Measurements from ENCODE around the gene ZAR1. TPM values are rescaled to one million over a fixed set of nuclear protein-coding genes. Genes with fewer than 3 reads are reported as not detected.

ZAR1 gene
- total RNA-seq, 1 experiment from 2014 or later = not detected

DNA sequence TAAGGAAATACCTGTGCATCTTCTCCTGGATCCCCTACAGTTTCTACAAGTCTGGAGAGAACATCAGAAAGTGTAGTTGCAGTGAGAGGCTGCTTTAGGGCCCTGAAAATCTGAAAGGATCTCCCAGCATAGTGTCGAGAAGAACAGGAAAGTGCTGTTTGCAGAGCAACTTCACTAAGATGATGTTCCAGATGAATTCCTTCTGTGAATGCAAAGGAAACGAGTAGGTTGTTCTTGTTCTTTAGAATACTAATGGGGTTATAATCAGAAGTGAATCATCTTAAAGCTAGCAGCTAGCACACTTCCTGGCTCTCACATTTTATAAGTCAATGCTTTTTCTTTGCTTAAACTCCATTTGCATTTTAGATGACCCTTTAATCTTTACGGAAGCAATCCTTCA is 53.7 kb downstream of the ZAR1 start:
- no peaks in the 10 kb centered on the region for H3K79me2 ChIP-seq (ENCODE audit: low read depth)
- no peaks in the 10 kb centered on the region for H3K27me3 ChIP-seq (ENCODE audit: insufficient read depth, low read depth)
- H3K36me3 ChIP-seq (ENCODE audit: low read depth) = no peaks in the 10 kb centered on the region; the same call in 1 of the 2 replicates
- no peak overlapping the region for H3K4me3 ChIP-seq
- no peak for TF ChIP-seq CTCF (conservative IDR thresholded peaks at IDR 0.05)
- TF ChIP-seq EZH2 (IDR thresholded peaks at IDR 0.05; ENCODE audit: low read depth) = no peak
- H3K9me3 ChIP-seq (ENCODE audit: insufficient read depth, low read depth) = no peaks in the 10 kb centered on the region
- BruUV-seq (replicated peaks) = no TSS peak
- no peaks in the 10 kb centered on the region for H3F3A ChIP-seq (ENCODE audit: insufficient read depth, low read depth)
- no peaks in the 10 kb centered on the region for H4K20me1 ChIP-seq (ENCODE audit: insufficient read depth)
- ChIA-PET POLR2A (ENCODE audit: unreplicated experiment) (no interaction called here), CTCF (no interaction called here)
- intact Hi-C loops (cut with micrococcal nuclease; ENCODE audit: unreplicated experiment) = loop anchor here (10.0 kb wide), 1 partner anchor 99 kb away; no protein-coding TSS in a partner anchor
- no peaks in the 10 kb centered on the region for H3K4me1 ChIP-seq (replicated peaks; ENCODE audit: insufficient read depth)
- no peak for DNase-seq
- no peak overlapping the region for H3K27ac ChIP-seq
- H3K9me2 ChIP-seq (ENCODE audit: insufficient read depth) = no peaks in the 10 kb centered on the region
- no peak overlapping the region for H2AFZ ChIP-seq
- H3K4me2 ChIP-seq = no peak overlapping the region

Other genes starting within 250 kb of the ZAR1 start
- gene TEC, start 220.4 kb upstream of the ZAR1 start, total RNA-seq (2021) = 6.2 and 6.6 TPM in 2 replicates
- gene SLAIN2, start 148.7 kb upstream of the ZAR1 start, total RNA-seq (2021) = 31.5 and 70.4 TPM in 2 replicates
- 0.23 TPM in 1 of 2 replicates, not detected in the other for gene SLC10A4, start 6.9 kb upstream of the ZAR1 start, total RNA-seq (2021)